SK-N-SH treated with all-trans-retinoic acid at 6 μM for 48 hours (cell line): ENCODE data around the gene MMD.

Experiments used
- ATAC-seq: fragments of 200-7000 bp; cut with Tn5 transposase; 3 replicates; pipeline ENCODE4 v1.9.1; 2020; ENCODE audit warnings: mild to moderate bottlenecking, moderate library complexity
- ARNTL ChIP-seq: fragments of 450-650 bp; formaldehyde crosslinking; IDR thresholded peaks from 2 replicates; pipeline ENCODE4 v1.5.0; 2020; ENCODE audit warnings: low read depth, mild to moderate bottlenecking, moderate library complexity, borderline replicate concordance
- BACH2 ChIP-seq: fragments of 250-450 bp; sonication (Bioruptor Pico); IDR thresholded peaks from 2 replicates; pipeline ENCODE4 v1.9.0; 2021; ENCODE audit warnings: mild to moderate bottlenecking, borderline replicate concordance
- CSDC2 ChIP-seq: fragments of 250-450 bp; sonication (Bioruptor Pico); IDR thresholded peaks from 2 replicates; pipeline ENCODE4 v1.5.0; 2020; ENCODE audit warnings: mild to moderate bottlenecking, moderate library complexity
- ESRRG ChIP-seq: fragments of 250-450 bp; sonication (Bioruptor Pico); IDR thresholded peaks from 2 replicates; pipeline ENCODE4 v1.6.1; 2021; ENCODE audit warnings: mild to moderate bottlenecking
- GLIS3 ChIP-seq: fragments of 250-450 bp; sonication (Bioruptor Pico); IDR thresholded peaks from 2 replicates; pipeline ENCODE4 v1.5.0; 2020; ENCODE audit warnings: mild to moderate bottlenecking, moderate library complexity
- ISL1 ChIP-seq: fragments of 250-450 bp; sonication (Bioruptor Pico); IDR thresholded peaks from 2 replicates; pipeline ENCODE4 v2.1.2; 2022; ENCODE audit warnings: mild to moderate bottlenecking, moderate library complexity
- OSR1 ChIP-seq: fragments of 250-450 bp; sonication (Bioruptor Pico); IDR thresholded peaks from 2 replicates; pipeline ENCODE4 v1.8.0; 2022; ENCODE audit warnings: moderate library complexity, mild to moderate bottlenecking, inconsistent platforms
- PPARA ChIP-seq: fragments of 250-450 bp; sonication (Bioruptor Pico); IDR thresholded peaks from 2 replicates; pipeline ENCODE4 v1.5.0; 2020; ENCODE audit warnings: mild to moderate bottlenecking, borderline replicate concordance
- RARB ChIP-seq: fragments of 250-450 bp; sonication (Bioruptor Pico); IDR thresholded peaks from 2 replicates; pipeline ENCODE4 v1.8.0; 2021; ENCODE audit warnings: mild to moderate bottlenecking, moderate library complexity
- SNAI2 ChIP-seq: fragments of 250-450 bp; sonication (Bioruptor Pico); IDR thresholded peaks from 2 replicates; pipeline ENCODE4 v1.5.0; 2020; ENCODE audit warnings: mild to moderate bottlenecking, moderate library complexity
- TCF4 ChIP-seq: fragments of 250-450 bp; sonication (Bioruptor Pico); IDR thresholded peaks from 2 replicates; pipeline ENCODE4 v1.8.0; 2021; ENCODE audit warnings: mild to moderate bottlenecking, moderate library complexity, borderline replicate concordance
- TOX ChIP-seq: fragments of 250-450 bp; sonication (Bioruptor Pico); IDR thresholded peaks from 2 replicates; pipeline ENCODE4 v1.8.0; 2021; ENCODE audit warnings: mild to moderate bottlenecking, moderate library complexity, borderline replicate concordance
- ZC3H10 ChIP-seq: fragments of 250-450 bp; sonication (Bioruptor Pico); IDR thresholded peaks from 2 replicates; pipeline ENCODE4 v1.5.1; 2021; ENCODE audit warnings: mild to moderate bottlenecking, moderate library complexity
- ZFP3 ChIP-seq: fragments of 250-450 bp; sonication (Bioruptor Pico); IDR thresholded peaks from 2 replicates; pipeline ENCODE4 v1.5.0; 2020; ENCODE audit warnings: mild to moderate bottlenecking, moderate library complexity
- ZFP30 ChIP-seq: fragments of 450-650 bp; formaldehyde crosslinking; IDR thresholded peaks from 2 replicates; pipeline ENCODE4 v1.5.0; 2022; ENCODE audit warnings: mild to moderate bottlenecking, moderate library complexity
- ZNF565 ChIP-seq: fragments of 450-650 bp; formaldehyde crosslinking; conservative IDR thresholded peaks from 2 replicates; pipeline ENCODE4 v1.5.0; 2020; ENCODE audit warnings: low read depth, mild to moderate bottlenecking, moderate library complexity
- ZNF8 ChIP-seq: fragments of 450-650 bp; formaldehyde crosslinking; IDR thresholded peaks from 2 replicates; pipeline ENCODE4 v1.5.0; 2020; ENCODE audit warnings: mild to moderate bottlenecking, moderate library complexity
- TF ChIP-seq, protein P1 (sequence below): fragments of 250-450 bp; sonication (Bioruptor Pico); IDR thresholded peaks from 2 replicates; pipeline ENCODE4 v1.8.0; 2020; ENCODE audit warnings: mild to moderate bottlenecking, moderate library complexity, borderline replicate concordance
- TF ChIP-seq, protein P2 (sequence below): fragments of 250-450 bp; sonication (Bioruptor Pico); IDR thresholded peaks from 2 replicates; pipeline ENCODE4 v1.5.1; 2020; ENCODE audit warnings: low read depth, mild to moderate bottlenecking, moderate library complexity
- TF ChIP-seq, protein P3 (sequence below): fragments of 250-450 bp; sonication (Bioruptor Pico); IDR thresholded peaks from 2 replicates; pipeline ENCODE4 v1.8.0; 2021; ENCODE audit warnings: low read depth, mild to moderate bottlenecking, moderate library complexity, borderline replicate concordance
- TF ChIP-seq, protein P4 (sequence below): fragments of 250-450 bp; sonication (Bioruptor Pico); IDR thresholded peaks from 2 replicates; pipeline ENCODE4 v1.5.0; 2020; ENCODE audit warnings: mild to moderate bottlenecking, moderate library complexity
- TF ChIP-seq, protein P5 (sequence below): fragments of 250-450 bp; sonication (Bioruptor Pico); IDR thresholded peaks from 2 replicates; pipeline ENCODE4 v1.5.1; 2021; ENCODE audit warnings: mild to moderate bottlenecking, moderate library complexity

The MMD gene

DNA sequence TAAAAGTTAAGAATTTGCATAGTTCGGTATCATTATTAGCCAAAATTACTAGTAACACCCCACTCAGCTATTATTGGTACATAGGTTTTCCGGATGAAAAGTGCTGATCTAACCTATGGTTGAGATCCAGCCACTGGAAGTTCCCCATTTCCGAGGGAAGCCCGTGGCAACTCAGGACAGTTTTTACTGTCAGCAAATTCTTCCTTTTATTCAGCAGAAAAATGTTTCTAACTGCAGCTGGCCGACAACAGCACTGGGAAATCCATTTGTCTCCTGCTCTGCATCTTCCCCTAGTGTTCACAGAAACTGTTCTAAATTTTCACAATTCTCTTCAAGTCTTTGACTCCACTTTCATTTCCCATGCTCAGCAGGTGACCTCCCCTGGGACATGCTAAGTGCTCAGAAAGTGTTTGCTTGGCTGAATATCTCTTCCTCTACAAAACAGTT is 15.5 kb upstream of the MMD start:
- ATAC-seq = no peak
- no peak for TF ChIP-seq GLIS3 (CRISPR knock-in tag)
- no peak for TF ChIP-seq ISL1
- TF ChIP-seq, protein P1, sequence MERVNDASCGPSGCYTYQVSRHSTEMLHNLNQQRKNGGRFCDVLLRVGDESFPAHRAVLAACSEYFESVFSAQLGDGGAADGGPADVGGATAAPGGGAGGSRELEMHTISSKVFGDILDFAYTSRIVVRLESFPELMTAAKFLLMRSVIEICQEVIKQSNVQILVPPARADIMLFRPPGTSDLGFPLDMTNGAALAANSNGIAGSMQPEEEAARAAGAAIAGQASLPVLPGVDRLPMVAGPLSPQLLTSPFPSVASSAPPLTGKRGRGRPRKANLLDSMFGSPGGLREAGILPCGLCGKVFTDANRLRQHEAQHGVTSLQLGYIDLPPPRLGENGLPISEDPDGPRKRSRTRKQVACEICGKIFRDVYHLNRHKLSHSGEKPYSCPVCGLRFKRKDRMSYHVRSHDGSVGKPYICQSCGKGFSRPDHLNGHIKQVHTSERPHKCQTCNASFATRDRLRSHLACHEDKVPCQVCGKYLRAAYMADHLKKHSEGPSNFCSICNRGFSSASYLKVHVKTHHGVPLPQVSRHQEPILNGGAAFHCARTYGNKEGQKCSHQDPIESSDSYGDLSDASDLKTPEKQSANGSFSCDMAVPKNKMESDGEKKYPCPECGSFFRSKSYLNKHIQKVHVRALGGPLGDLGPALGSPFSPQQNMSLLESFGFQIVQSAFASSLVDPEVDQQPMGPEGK (CRISPR knock-in tag) = no peak
- TF ChIP-seq PPARA (CRISPR knock-in tag) = no peak
- TF ChIP-seq, protein P2, sequence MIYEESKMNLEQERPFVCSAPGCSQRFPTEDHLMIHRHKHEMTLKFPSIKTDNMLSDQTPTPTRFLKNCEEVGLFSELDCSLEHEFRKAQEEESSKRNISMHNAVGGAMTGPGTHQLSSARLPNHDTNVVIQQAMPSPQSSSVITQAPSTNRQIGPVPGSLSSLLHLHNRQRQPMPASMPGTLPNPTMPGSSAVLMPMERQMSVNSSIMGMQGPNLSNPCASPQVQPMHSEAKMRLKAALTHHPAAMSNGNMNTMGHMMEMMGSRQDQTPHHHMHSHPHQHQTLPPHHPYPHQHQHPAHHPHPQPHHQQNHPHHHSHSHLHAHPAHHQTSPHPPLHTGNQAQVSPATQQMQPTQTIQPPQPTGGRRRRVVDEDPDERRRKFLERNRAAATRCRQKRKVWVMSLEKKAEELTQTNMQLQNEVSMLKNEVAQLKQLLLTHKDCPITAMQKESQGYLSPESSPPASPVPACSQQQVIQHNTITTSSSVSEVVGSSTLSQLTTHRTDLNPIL (CRISPR knock-in tag) = no peak
- TF ChIP-seq ARNTL = no peak
- no peak for TF ChIP-seq TOX (CRISPR knock-in tag)
- TF ChIP-seq, protein P3, sequence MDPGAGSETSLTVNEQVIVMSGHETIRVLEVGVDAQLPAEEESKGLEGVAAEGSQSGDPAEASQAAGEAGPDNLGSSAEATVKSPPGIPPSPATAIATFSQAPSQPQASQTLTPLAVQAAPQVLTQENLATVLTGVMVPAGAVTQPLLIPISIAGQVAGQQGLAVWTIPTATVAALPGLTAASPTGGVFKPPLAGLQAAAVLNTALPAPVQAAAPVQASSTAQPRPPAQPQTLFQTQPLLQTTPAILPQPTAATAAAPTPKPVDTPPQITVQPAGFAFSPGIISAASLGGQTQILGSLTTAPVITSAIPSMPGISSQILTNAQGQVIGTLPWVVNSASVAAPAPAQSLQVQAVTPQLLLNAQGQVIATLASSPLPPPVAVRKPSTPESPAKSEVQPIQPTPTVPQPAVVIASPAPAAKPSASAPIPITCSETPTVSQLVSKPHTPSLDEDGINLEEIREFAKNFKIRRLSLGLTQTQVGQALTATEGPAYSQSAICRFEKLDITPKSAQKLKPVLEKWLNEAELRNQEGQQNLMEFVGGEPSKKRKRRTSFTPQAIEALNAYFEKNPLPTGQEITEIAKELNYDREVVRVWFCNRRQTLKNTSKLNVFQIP = no peak
- no peak for TF ChIP-seq ZNF8 (CRISPR knock-in tag)
- TF ChIP-seq ZFP3 (CRISPR knock-in tag) = no peak
- no peak for TF ChIP-seq SNAI2 (CRISPR knock-in tag)
- TF ChIP-seq ZNF565 (CRISPR knock-in tag) = no peak
- no peak for TF ChIP-seq OSR1 (CRISPR knock-in tag)
- no peak for TF ChIP-seq ESRRG
- no peak for TF ChIP-seq CSDC2 (CRISPR knock-in tag)
- TF ChIP-seq, protein P4, sequence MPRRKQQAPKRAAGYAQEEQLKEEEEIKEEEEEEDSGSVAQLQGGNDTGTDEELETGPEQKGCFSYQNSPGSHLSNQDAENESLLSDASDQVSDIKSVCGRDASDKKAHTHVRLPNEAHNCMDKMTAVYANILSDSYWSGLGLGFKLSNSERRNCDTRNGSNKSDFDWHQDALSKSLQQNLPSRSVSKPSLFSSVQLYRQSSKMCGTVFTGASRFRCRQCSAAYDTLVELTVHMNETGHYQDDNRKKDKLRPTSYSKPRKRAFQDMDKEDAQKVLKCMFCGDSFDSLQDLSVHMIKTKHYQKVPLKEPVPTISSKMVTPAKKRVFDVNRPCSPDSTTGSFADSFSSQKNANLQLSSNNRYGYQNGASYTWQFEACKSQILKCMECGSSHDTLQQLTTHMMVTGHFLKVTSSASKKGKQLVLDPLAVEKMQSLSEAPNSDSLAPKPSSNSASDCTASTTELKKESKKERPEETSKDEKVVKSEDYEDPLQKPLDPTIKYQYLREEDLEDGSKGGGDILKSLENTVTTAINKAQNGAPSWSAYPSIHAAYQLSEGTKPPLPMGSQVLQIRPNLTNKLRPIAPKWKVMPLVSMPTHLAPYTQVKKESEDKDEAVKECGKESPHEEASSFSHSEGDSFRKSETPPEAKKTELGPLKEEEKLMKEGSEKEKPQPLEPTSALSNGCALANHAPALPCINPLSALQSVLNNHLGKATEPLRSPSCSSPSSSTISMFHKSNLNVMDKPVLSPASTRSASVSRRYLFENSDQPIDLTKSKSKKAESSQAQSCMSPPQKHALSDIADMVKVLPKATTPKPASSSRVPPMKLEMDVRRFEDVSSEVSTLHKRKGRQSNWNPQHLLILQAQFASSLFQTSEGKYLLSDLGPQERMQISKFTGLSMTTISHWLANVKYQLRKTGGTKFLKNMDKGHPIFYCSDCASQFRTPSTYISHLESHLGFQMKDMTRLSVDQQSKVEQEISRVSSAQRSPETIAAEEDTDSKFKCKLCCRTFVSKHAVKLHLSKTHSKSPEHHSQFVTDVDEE (CRISPR knock-in tag) = no peak
- TF ChIP-seq ZFP30 (CRISPR knock-in tag) = no peak
- no peak for TF ChIP-seq RARB (CRISPR knock-in tag)
- TF ChIP-seq ZC3H10 = no peak
- TF ChIP-seq BACH2 (CRISPR knock-in tag) = no peak

- ATAC-seq = no peak
- TF ChIP-seq, protein P3 = no peak
- TF ChIP-seq TCF4 (CRISPR knock-in tag) = peak; percentile 55; the same call in 1 of the 2 replicates
- TF ChIP-seq, protein P4 (CRISPR knock-in tag) = peak; percentile 31; the same call in 1 of the 2 replicates
- TF ChIP-seq, protein P2 (CRISPR knock-in tag) = no peak
- TF ChIP-seq, protein P5, sequence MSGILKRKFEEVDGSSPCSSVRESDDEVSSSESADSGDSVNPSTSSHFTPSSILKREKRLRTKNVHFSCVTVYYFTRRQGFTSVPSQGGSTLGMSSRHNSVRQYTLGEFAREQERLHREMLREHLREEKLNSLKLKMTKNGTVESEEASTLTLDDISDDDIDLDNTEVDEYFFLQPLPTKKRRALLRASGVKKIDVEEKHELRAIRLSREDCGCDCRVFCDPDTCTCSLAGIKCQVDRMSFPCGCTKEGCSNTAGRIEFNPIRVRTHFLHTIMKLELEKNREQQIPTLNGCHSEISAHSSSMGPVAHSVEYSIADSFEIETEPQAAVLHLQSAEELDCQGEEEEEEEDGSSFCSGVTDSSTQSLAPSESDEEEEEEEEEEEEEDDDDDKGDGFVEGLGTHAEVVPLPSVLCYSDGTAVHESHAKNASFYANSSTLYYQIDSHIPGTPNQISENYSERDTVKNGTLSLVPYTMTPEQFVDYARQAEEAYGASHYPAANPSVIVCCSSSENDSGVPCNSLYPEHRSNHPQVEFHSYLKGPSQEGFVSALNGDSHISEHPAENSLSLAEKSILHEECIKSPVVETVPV (CRISPR knock-in tag) = no peak
These were observed 14.9 kb upstream of the MMD start for GRCh38 chr17:55436224-55437158.
